ENCODE measurements around the gene ADAMTS20. TPM values are rescaled to one million over a fixed set of nuclear protein-coding genes. Genes with fewer than 3 reads are reported as not detected.

ADAMTS20 gene
- total RNA-seq, 1 experiment from 2014 or later: 0.17 TPM

GRCh38 chr12:43480591-43480990, 71.4 kb downstream of the ADAMTS20 start:
- DNase-seq (ENCODE audit: low read depth): no peak

- DNase-seq (ENCODE audit: low read depth): no peak
These were observed 89.3 kb downstream of the ADAMTS20 start for GRCh38 chr12:43462741-43463140.

DNA sequence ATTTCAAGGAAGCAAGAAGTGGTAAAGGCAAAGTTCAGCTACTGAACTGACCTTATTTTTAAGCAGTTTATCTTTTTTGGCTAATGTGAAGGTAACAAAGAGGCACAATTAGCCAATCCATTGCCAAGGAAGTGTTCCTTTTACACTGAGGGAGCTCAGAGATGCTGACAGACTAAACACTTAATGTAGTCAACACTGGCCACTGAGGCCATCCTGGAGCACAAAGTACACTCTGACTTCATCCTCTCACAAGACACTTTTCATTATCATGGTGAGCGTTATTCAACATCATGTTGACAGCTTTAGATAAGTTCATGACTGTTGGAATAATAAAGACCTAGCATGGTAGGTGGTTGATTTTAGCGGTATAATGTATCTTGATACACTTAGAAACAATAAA, 89.9 kb downstream of the ADAMTS20 start:
- no peak for DNase-seq (ENCODE audit: low read depth)

DNA sequence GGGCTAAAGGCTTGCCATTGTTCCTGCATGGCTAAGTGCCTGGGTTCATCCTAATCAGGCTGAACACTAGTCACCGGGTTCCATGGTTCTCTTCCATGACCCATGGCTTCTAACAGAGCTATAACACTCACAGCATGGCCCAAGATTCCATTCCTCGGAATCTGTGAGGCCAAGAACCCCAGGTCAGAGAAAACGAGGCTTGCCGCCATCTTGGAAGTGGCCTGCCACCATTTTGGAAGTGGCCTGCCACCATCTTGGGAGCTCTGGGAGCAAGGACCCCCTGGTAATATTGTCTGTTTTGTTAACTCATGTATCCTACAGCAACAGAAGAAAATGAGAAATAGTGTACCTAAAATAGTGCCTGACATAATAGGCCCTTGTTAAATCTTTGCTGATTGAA, 92.7 kb downstream of the ADAMTS20 start:
- DNase-seq (ENCODE audit: low read depth): no peak

DNA sequence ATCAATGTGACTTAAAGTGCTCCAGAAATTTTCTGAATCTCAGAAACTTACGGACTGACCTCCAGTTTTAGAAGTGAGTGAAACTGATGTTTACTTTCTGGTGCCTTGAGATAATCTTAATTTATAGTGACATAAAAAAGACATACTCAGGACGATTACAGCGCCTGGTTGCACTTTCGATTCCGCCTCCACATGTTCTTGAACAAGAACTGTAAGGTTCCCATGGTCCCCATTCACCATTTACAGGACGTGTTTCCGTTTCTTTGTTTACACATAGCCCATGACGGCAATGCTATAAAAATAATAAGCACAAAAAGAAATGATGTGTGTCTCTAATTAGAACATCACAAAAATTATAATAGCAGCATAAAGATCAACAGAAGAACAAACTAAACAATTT, 98.2 kb downstream of the ADAMTS20 start:
- no peak for DNase-seq (ENCODE audit: low read depth)

- DNase-seq (ENCODE audit: low read depth): peak; percentile 53
These were observed 107.0 kb downstream of the ADAMTS20 start for GRCh38 chr12:43444940-43445564.

- DNase-seq (ENCODE audit: low read depth): no peak
These were observed 115.4 kb downstream of the ADAMTS20 start for GRCh38 chr12:43436597-43436996.

GRCh38 chr12:43434614-43435013, 117.4 kb downstream of the ADAMTS20 start:
- DNase-seq (ENCODE audit: low read depth): no peak

DNA sequence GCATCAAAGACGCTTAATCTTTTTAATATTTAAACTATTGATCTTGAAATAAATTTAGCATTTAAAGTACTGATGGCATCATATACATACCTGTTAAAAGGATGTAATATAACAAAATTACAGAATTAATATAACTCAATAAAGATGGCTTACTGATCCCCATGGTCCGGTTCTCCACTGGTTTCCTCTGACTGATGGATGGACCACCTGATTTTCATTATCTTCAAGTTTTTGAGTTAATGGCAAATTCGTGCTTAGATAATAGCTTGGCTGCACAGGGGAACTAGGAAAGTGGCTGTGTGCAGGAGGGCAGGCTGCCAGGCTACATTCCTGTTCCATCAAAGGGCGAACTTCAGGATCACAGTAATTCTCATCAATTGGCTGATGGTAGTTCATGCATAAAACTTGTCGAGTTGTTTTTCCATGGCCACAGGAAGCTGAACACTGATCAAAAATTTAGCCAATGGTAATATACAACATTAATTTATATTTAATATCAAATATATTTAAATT, 123.9 kb downstream of the ADAMTS20 start:
- no peak for DNase-seq (ENCODE audit: low read depth)

DNA sequence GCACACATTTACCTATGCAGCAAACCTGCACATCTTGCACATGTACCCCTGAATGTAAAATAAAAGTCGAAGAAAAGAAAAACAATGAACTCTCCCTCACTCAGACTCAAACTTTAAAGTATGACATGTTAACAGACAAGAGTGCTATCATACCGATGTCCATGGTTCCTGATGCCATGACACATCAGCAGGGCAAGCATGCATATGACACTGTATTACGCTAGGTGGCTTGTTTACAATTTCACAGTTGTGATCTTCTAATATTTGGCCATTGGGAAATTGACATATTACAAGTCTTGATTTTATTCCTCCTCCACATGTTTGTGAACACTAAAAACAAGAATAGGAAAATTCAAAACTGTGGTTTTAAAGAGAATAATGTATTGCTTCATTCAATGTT, 126.6 kb downstream of the ADAMTS20 start:
- DNase-seq (ENCODE audit: low read depth): no peak

- no peak for DNase-seq (ENCODE audit: low read depth)
These were observed 135.0 kb downstream of the ADAMTS20 start for GRCh38 chr12:43416981-43417380.

- peak; percentile 31 for DNase-seq (ENCODE audit: low read depth)
These were observed 144.0 kb downstream of the ADAMTS20 start for GRCh38 chr12:43407816-43408645.

GRCh38 chr12:43406801-43407200, 145.2 kb downstream of the ADAMTS20 start:
- DNase-seq (ENCODE audit: low read depth): no peak

DNA sequence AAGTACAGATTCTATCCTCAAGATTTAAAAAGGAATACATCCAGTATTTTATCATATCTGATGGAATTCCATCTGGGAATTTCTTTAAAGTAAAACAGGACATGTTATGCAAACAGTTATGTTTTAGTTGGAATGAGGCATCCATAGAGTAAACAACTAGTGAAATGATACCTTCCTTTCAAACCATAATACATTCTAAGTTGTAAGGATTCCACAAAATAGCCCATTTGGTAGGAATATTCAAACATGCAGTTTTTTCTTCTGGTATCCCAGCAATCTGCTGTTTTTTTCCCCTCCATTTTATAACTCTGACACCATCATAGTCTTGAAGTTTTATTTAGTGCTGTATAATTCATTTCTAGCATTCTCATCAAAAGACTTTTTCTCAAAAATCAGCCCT, 149.6 kb downstream of the ADAMTS20 start:
- no peak for DNase-seq (ENCODE audit: low read depth)

DNA sequence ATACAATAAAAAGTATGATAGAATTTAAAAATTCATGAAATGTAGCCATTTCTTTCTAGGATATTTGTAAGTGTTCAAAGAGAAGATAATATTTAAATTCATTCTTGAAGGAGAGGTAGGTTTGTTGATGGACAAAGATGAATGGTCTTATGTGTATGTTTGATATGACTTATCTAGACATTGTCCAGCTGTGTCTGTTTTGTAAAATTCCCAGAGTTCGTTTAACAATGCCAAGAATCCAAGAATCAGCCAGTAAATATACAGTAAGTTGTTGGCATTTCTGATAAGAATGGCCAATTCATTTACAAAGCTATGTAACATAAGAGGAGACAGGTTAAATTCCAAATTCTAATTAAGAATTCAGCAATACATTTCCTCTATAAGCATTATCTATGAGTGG, 150.9 kb downstream of the ADAMTS20 start:
- no peak for DNase-seq (ENCODE audit: low read depth)

DNA sequence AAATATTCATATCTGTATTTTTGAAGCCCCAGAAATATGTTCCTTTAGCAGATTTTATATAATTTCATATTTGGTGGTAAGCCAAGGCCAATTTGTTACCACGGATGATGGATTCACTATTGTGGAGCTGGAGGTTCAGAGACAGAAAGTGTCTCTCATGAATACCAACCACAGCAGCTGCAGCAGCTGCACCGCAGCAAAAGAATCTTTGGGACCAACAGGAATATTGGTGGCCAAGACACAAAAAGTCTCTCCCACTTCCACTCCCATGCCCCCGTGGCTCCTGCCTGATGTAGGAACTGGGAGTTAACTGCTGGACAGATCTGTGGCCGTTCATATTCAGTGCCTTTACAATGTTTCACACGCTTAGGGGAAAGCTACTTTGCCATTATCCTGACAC, 155.3 kb downstream of the ADAMTS20 start:
- peak; percentile 49 for DNase-seq (ENCODE audit: low read depth)

- DNase-seq (ENCODE audit: low read depth): no peak
These were observed 159.9 kb downstream of the ADAMTS20 start for GRCh38 chr12:43392116-43392515.

- no peak for DNase-seq (ENCODE audit: low read depth)
These were observed 170.1 kb downstream of the ADAMTS20 start for GRCh38 chr12:43381879-43382278.

GRCh38 chr12:43378448-43378847, 173.6 kb downstream of the ADAMTS20 start:
- DNase-seq (ENCODE audit: low read depth): no peak

- peak; percentile 74 for DNase-seq (ENCODE audit: low read depth)
These were observed 181.7 kb downstream of the ADAMTS20 start for GRCh38 chr12:43370263-43370662.

- no peak for DNase-seq (ENCODE audit: low read depth)
These were observed 188.9 kb downstream of the ADAMTS20 start for GRCh38 chr12:43362910-43363694.

DNA sequence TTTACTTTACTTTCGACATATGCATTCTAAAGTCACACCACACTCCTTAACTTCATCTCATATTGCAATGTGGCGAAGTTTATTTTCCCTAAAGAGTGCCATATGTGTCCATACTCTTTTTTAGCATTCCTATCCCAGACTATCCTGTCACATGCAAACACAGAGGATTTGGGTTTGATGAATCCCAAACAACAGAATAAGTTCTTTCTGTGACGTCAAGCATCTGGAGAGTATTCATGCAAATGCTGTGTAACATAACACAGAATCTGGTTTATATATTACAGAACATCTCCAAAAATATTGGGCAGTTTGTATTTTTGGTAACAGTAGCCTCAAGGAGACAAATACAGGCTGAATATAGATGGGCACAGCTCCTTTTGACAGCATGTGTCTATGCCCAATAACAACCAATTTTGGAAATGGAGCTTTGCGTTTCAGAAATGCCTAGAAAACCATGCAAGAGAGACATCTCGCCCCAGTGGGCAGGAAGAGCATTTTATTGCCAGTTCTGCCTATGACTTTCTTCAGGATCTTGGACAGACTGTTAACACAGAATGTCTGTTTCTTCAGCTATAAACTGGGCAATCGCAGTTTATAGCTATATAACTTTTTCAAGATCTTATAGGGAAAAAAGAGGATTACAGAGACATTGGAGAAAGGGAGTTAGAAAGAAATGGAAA, 190.8 kb downstream of the ADAMTS20 start:
- no peak for DNase-seq (ENCODE audit: low read depth)

Data from LHCN-M2 (cell line).